GM23248 (cell line): ENCODE results near the gene C11orf16.

Source experiments
- EZH2 ChIP-seq: fragments of 200-600 bp; sonication (generic); IDR thresholded peaks from 2 replicates; pipeline ENCODE4 v1.6.1; 2018; ENCODE audit warnings: antibody characterized with exemption, mild to moderate bottlenecking; ENCODE audit not compliant: insufficient read depth, poor library complexity, severe bottlenecking
- EZH2phosphoT487 ChIP-seq: fragments of 200-600 bp; sonication (generic); IDR thresholded peaks from 2 replicates; pipeline ENCODE4 v1.6.1; 2018; ENCODE audit warnings: antibody characterized with exemption, moderate library complexity, mild to moderate bottlenecking, low read depth; ENCODE audit not compliant: insufficient read depth

DNA sequence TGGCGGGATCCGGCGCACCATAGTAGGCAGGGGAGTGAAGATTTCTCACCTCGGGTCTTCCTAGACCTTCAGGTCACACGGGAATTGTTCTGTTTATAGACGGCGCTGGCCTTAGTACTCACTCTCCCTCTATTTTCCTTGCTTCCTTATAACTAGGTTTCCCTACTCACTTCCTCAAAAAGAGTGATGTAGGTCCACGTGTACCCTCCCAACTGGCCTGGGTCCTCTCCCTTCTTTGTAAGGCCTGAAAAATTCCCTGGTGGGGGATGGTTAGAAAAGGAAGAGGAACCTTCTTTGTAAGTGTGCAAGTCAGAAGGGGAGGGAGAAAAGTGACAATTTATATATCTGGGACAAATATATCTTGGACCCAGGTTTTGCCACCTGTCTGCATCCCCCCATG is 34.4 kb upstream of the C11orf16 start:
- TF ChIP-seq EZH2 (no peak), EZH2phosphoT487 (no peak)
